GM20000 (cell line): ENCODE results near the gene PCNA.

ENCODE experiments used
- DNase-seq: peaks from one replicate; pipeline ENCODE4 v3.0.0; 2012; ENCODE audit warnings: low spot score
- CTCF ChIP-seq: IDR thresholded peaks from 2 replicates; pipeline ENCODE4 v1.5.1; 2012; ENCODE audit warnings: mild to moderate bottlenecking, control low read depth; ENCODE audit errors: extremely low read depth, missing control alignments

PCNA gene

GRCh38 chr20:5119435-5120184 is at the start of gene PCNA:
TSS of gene PCNA (minus strand) at chr20:5119958. CDS start at chr20:5119798, 160 bp downstream.
- DNase-seq, result peak; percentile 95
- no peak for TF ChIP-seq CTCF

GRCh38 chr20:5168651-5169396 is 49.1 kb upstream of the PCNA start:
- no peak for TF ChIP-seq CTCF
- DNase-seq, result no peak

GRCh38 chr20:5164645-5165625 is 45.2 kb upstream of the PCNA start:
- no peak for DNase-seq

GRCh38 chr20:5161536-5162164 is 41.9 kb upstream of the PCNA start:
- DNase-seq, result no peak
- TF ChIP-seq CTCF, result no peak

More at GRCh38 chr20:5164645-5165625, 45.2 kb upstream of the PCNA start:
- no peak for TF ChIP-seq CTCF

- TF ChIP-seq CTCF, result no peak
- no peak for DNase-seq
Measured at GRCh38 chr20:5160882-5161281, 41.1 kb upstream of the PCNA start.

- no peak for TF ChIP-seq CTCF
- DNase-seq, result no peak
Measured at GRCh38 chr20:5159928-5160327, 40.2 kb upstream of the PCNA start.
